A549 (cell line): ENCODE measurements around the gene HMX3. TPM values are rescaled to one million over a fixed set of nuclear protein-coding genes. Genes with fewer than 3 reads are reported as not detected.

Experiments
- ATAC-seq, 2 experiments: fragments of 200-7000 bp in 1 of 2; fragments of >200 bp in 1 of 2; cut with Nextera tagmentation in 1 of 2; cut with Tn5 transposase in 1 of 2; 3 replicates each; pipeline versions ENCODE4 v1.8.0 to v1.9.1; 2018 to 2020; ENCODE audit warnings: mild to moderate bottlenecking in 1 of 2, moderate library complexity in 1 of 2
- CTCF ChIA-PET: fragments of 300-600 bp; sonication (Branson Sonifier 250); formaldehyde crosslinking; extraction: SDS; loops from one replicate; lab custom pipeline; 2021; ENCODE audit warnings: antibody characterized with exemption, inconsistent platforms; lab: Yijun Ruan, JAX
- POLR2A ChIA-PET: fragments of 350-600 bp; formaldehyde crosslinking; extraction: SDS; loops from one replicate; lab custom pipeline; 2021; ENCODE audit warnings: antibody characterized with exemption, inconsistent platforms; lab: Yijun Ruan, JAX
- DNase-seq, 2 experiments: peaks; one replicate each; pipeline versions ENCODE4 v3.0.0 to v3.0.0-alpha.2; 2011 to 2016; ENCODE audit warnings: low read depth in 1 of 2, low spot score in 1 of 2
- FAIRE-seq: peaks from 2 replicates; lab custom pipeline; 2011; peaks lifted over from hg19 to GRCh38; lab: Jason Lieb, UNC
- H3K27ac ChIP-seq, 2 experiments: fragments of >200 bp; sonication (Bioruptor Twin); formaldehyde crosslinking; 3 replicates each; pipeline ENCODE4 v1.5.1; 2016 to 2017
- H3K4me1 ChIP-seq: fragments of >200 bp; sonication (Bioruptor Twin); formaldehyde crosslinking; 3 replicates; pipeline ENCODE4 v1.6.1; 2016
- H3K4me2 ChIP-seq: fragments of >200 bp; sonication (Bioruptor Twin); formaldehyde crosslinking; 3 replicates; pipeline ENCODE4 v1.6.1; 2016
- H3K4me3 ChIP-seq: fragments of >200 bp; sonication (Bioruptor Twin); formaldehyde crosslinking; 3 replicates; pipeline ENCODE4 v1.5.1; 2016
- H3K9me3 ChIP-seq: fragments of >200 bp; sonication (Bioruptor Twin); formaldehyde crosslinking; 3 replicates; pipeline ENCODE4 v1.6.1; 2016
- CHD4 ChIP-seq: fragments of 200-600 bp; sonication (generic); IDR thresholded peaks from 2 replicates; pipeline ENCODE4 v1.6.1; 2016; ENCODE audit warnings: antibody characterized with exemption, mild to moderate bottlenecking, borderline replicate concordance
- EHMT2 ChIP-seq: fragments of 200-600 bp; sonication (generic); IDR thresholded peaks from 2 replicates; pipeline ENCODE4 v1.6.1; 2016; ENCODE audit warnings: antibody characterized with exemption, low read depth, mild to moderate bottlenecking, moderate library complexity
- ESRRA ChIP-seq: fragments of 150-350 bp; IDR thresholded peaks from 2 replicates; pipeline ENCODE4 v1.6.1; 2014; ENCODE audit warnings: mild to moderate bottlenecking, low read length, borderline replicate concordance
- FOSB ChIP-seq: fragments of 250-450 bp; sonication (Bioruptor Pico); IDR thresholded peaks from 2 replicates; pipeline ENCODE4 v1.5.0; 2020; ENCODE audit warnings: mild to moderate bottlenecking, moderate library complexity
- FOSL2 ChIP-seq, 2 experiments: fragments of 450-650 bp in 1 of 2; fragments of >200 bp in 1 of 2; sonication (Bioruptor Twin) in 1 of 2; formaldehyde crosslinking; IDR thresholded peaks; 2 replicates each; pipeline versions ENCODE4 v1.5.0 to v1.6.1; 2016 to 2020; ENCODE audit warnings: mild to moderate bottlenecking in 1 of 2, moderate library complexity in 1 of 2
- FOXS1 ChIP-seq: fragments of 250-450 bp; sonication (Bioruptor Pico); IDR thresholded peaks from 2 replicates; pipeline ENCODE4 v1.5.0; 2020; ENCODE audit warnings: mild to moderate bottlenecking, moderate library complexity
- GATA3 ChIP-seq: IDR thresholded peaks from 2 replicates; pipeline ENCODE4 v1.6.1; 2012; ENCODE audit warnings: borderline replicate concordance
- HEYL ChIP-seq: fragments of 250-450 bp; sonication (Bioruptor Pico); IDR thresholded peaks from 2 replicates; pipeline ENCODE4 v1.8.0; 2021; ENCODE audit warnings: mild to moderate bottlenecking, moderate library complexity
- JUNB ChIP-seq: fragments of >200 bp; sonication (Bioruptor Twin); formaldehyde crosslinking; IDR thresholded peaks from 2 replicates; pipeline ENCODE4 v1.6.1; 2016
- KDM5A ChIP-seq: fragments of 200-600 bp; sonication (generic); IDR thresholded peaks from 2 replicates; pipeline ENCODE4 v1.6.1; 2016; ENCODE audit warnings: antibody characterized with exemption, mild to moderate bottlenecking
- MAFK ChIP-seq: fragments of 450-650 bp; IDR thresholded peaks from 2 replicates; pipeline ENCODE4 v1.6.1; 2014; ENCODE audit not compliant: partially characterized antibody
- MAZ ChIP-seq: fragments of 150-350 bp; IDR thresholded peaks from 2 replicates; pipeline ENCODE4 v1.6.1; 2014; ENCODE audit warnings: antibody characterized with exemption, low read depth, low read length, borderline replicate concordance
- NFE2L2 ChIP-seq: fragments of 150-350 bp; conservative IDR thresholded peaks from 2 replicates; pipeline ENCODE4 v1.6.1; 2014; ENCODE audit warnings: low read length
- PHF8 ChIP-seq: fragments of 200-600 bp; sonication (generic); IDR thresholded peaks from 2 replicates; pipeline ENCODE4 v1.6.1; 2016; ENCODE audit warnings: low read depth, mild to moderate bottlenecking, antibody characterized with exemption, moderate library complexity, borderline replicate concordance
- POLR2A ChIP-seq: IDR thresholded peaks from 2 replicates; pipeline ENCODE4 v1.6.1; 2012; ENCODE audit warnings: mild to moderate bottlenecking, low read length
- RCOR1 ChIP-seq: fragments of 150-350 bp; IDR thresholded peaks from 2 replicates; pipeline ENCODE4 v1.6.1; 2014; ENCODE audit warnings: antibody characterized with exemption, low read length, low read depth
- RNF2 ChIP-seq: fragments of 200-600 bp; sonication (generic); IDR thresholded peaks from 2 replicates; pipeline ENCODE4 v1.6.1; 2016; ENCODE audit warnings: low read depth, mild to moderate bottlenecking, antibody characterized with exemption, moderate library complexity, borderline replicate concordance
- ZC3H11A ChIP-seq: fragments of 450-650 bp; IDR thresholded peaks from 2 replicates; pipeline ENCODE4 v1.6.1; 2014; ENCODE audit warnings: antibody characterized with exemption, mild to moderate bottlenecking
- ZFP36 ChIP-seq: fragments of 450-650 bp; IDR thresholded peaks from 2 replicates; pipeline ENCODE4 v1.6.1; 2014; ENCODE audit warnings: borderline replicate concordance; ENCODE audit not compliant: partially characterized antibody
- WGBS: methylation state at CpG from one replicate; pipeline ENCODE4 v1.1.6; 2017; ENCODE audit errors: missing lambda C conversion rate; 5-methylcytosine and 5-hydroxymethylcytosine counted together
- polyA plus RNA-seq, 4 experiments: library from polyadenylated mRNA; depleted of rRNA in 3 of 4; stranded (reverse); fragments of >200 nt; fragmentation: RNase III in 1 of 4; extraction: RNeasy Plus Mini Kit Qiagen cat#74134 plus additional on column Dnase treatment in 1 of 4; gene quantifications; 2 replicates in 3 of 4; 3 replicates in 1 of 4; pipeline ENCODE4 v1.2.3, GENCODE V29; 2011 to 2017
- TF ChIP-seq, protein P1 (sequence below): IDR thresholded peaks from 2 replicates; pipeline ENCODE4 v1.6.1; 2012
- TF ChIP-seq, protein P2 (sequence below): fragments of >200 bp; sonication (Bioruptor Twin); formaldehyde crosslinking; IDR thresholded peaks from 2 replicates; pipeline ENCODE4 v1.6.1; 2016
- TF ChIP-seq, protein P3 (sequence below): IDR thresholded peaks from 2 replicates; pipeline ENCODE4 v1.6.1; 2012; ENCODE audit warnings: low read depth, borderline replicate concordance
- TF ChIP-seq, protein P4 (sequence below): fragments of >200 bp; sonication (Bioruptor Twin); formaldehyde crosslinking; IDR thresholded peaks from 3 replicates; pipeline ENCODE4 v1.6.1; 2016

The HMX3 gene
- polyA plus RNA-seq, 2 of the 4 experiments (the other 2 are of a cell fraction), result not detected

DNA sequence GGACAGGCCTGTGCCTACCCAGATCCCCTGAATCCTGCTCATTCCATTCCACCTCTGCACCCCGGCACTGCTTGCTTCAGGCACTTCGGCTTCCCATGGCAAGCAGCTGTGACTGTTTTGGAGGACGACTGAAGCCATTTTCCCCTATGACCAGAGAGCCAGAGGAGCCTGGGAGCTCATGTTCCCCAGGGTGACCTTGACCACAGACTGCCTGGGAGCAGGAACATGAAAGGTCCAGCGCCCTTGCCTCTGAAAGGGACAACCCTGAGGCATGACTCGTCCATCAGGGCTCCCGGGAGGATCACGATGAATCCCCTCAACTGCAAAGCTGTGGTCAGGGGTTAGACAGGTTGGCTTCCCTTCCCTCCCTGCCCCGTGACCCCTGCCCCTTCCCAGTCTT, 16.7 kb upstream of the HMX3 start:
- WGBS, result 54% methylated on average over 8 of the region's 8 CpGs
- Histone ChIP-seq H3K9me3 (no peaks in the 10 kb centered on the region), H3K4me1 (no peaks in the 10 kb centered on the region), H3K4me3 (no peak overlapping the region), H3K27ac (no peak overlapping the region)
- CTCF ChIA-PET, result interaction anchor here (1.0 to 1.9 kb wide), 4 partner anchors 13 to 261 kb away, joined by 4 to 8 read pairs (median 4); no protein-coding TSS in a partner anchor
- DNase-seq (no peak), FAIRE-seq (no peak), ATAC-seq (no peak)
- TF ChIP-seq FOSL2 (IDR thresholded peaks at IDR 0.05) (no peak), FOSL2 (CRISPR knock-in tag; IDR thresholded peaks at IDR 0.05) (no peak), JUNB (no peak), ZFP36 (no peak), ESRRA (no peak), PHF8 (no peak), GATA3 (no peak), KDM5A (no peak), CHD4 (no peak), RCOR1 (no peak), FOXS1 (CRISPR knock-in tag) (no peak), HEYL (no peak), MAZ (no peak), ZC3H11A (no peak)
- TF ChIP-seq, protein P1, sequence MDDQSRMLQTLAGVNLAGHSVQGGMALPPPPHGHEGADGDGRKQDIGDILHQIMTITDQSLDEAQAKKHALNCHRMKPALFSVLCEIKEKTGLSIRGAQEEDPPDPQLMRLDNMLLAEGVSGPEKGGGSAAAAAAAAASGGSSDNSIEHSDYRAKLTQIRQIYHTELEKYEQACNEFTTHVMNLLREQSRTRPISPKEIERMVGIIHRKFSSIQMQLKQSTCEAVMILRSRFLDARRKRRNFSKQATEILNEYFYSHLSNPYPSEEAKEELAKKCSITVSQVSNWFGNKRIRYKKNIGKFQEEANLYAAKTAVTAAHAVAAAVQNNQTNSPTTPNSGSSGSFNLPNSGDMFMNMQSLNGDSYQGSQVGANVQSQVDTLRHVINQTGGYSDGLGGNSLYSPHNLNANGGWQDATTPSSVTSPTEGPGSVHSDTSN, result no peak
- TF ChIP-seq, protein P2, sequence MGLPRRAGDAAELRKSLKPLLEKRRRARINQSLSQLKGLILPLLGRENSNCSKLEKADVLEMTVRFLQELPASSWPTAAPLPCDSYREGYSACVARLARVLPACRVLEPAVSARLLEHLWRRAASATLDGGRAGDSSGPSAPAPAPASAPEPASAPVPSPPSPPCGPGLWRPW, result no peak
- TF ChIP-seq, protein P3, sequence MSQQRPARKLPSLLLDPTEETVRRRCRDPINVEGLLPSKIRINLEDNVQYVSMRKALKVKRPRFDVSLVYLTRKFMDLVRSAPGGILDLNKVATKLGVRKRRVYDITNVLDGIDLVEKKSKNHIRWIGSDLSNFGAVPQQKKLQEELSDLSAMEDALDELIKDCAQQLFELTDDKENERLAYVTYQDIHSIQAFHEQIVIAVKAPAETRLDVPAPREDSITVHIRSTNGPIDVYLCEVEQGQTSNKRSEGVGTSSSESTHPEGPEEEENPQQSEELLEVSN, result no peak
- TF ChIP-seq, all 56 proteins: peak for 0
- no peak overlapping the region for H3K4me2 ChIP-seq
- POLR2A ChIA-PET, result no interaction called here

DNA sequence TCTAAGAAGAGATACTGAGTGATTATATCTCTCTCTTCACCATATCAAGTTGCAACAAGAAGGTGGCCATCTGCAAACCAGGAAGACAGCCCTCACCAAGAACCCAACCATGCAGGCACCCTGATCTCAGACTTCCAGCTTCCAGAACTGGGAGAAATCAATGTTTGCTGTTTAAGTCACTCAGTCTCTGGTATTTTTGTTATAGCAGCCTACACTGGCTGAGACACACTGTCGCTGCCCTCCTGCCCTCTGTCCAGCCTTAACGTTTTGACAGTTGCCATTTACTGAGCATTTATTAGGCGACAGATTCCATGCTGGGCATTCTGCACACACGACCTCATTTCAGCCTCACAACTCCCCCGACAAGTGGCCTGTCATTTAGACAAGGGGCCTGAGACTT, 9.5 kb upstream of the HMX3 start:
- Histone ChIP-seq H3K4me3 (no peak overlapping the region), H3K27ac (no peak overlapping the region), H3K9me3 (no peaks in the 10 kb centered on the region), H3K4me1 (no peaks in the 10 kb centered on the region), H3K4me2 (no peak overlapping the region)
- CTCF ChIA-PET, result interaction anchor here (0.7 to 1.2 kb wide), 2 partner anchors 253 to 255 kb away, joined by 3 read pairs; no protein-coding TSS in a partner anchor
- POLR2A ChIA-PET, result interaction anchor here (0.6 kb wide), 1 partner anchor 942 kb away, joined by 12 read pairs; no protein-coding TSS in a partner anchor
- 6% methylated on average over 5 of the region's 5 CpGs for WGBS
- FAIRE-seq, result no peak
- ATAC-seq, result no peak
- DNase-seq, result no peak
- TF ChIP-seq PHF8, result no peak
- TF ChIP-seq FOSB, result no peak

DNA sequence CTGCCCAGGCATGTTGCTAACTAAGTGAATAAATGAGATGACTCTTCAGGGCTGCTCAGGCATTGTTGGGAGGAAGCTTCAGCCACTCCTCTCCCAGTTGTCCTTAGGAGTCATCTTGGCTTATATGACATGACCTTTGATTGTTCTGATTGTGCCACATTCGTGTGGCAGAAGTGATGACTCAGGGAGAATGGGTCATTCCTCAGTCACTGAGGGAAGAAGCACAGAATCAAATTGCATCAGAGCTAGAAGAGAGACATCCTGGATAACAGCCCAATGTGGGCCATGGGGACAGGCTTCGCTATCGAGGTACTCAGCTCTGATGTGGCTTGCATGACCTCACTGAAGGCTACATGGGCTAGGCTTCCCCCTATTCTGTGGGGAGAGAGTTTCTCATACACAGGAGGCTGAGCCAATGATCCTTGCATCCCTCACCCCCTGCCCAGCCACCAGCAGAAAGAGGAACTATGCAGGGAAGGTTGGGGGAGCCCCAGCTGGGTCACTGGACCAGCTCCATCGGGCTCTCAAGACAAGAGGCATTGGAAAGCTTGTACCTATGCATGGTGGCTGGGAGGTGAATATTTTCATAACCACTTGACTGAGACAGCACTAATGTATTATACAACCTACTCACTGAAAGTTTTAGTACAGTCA, 6.0 kb upstream of the HMX3 start:
- DNase-seq, result no peak
- no peak overlapping the region for H3K4me2 ChIP-seq
- no peak for ATAC-seq
- WGBS, result 4% methylated on average over 4 of the region's 4 CpGs
- TF ChIP-seq MAFK, result peak; percentile 85
- no peak for TF ChIP-seq NFE2L2
- no peak for TF ChIP-seq FOXS1 (CRISPR knock-in tag)
- TF ChIP-seq, protein P4, sequence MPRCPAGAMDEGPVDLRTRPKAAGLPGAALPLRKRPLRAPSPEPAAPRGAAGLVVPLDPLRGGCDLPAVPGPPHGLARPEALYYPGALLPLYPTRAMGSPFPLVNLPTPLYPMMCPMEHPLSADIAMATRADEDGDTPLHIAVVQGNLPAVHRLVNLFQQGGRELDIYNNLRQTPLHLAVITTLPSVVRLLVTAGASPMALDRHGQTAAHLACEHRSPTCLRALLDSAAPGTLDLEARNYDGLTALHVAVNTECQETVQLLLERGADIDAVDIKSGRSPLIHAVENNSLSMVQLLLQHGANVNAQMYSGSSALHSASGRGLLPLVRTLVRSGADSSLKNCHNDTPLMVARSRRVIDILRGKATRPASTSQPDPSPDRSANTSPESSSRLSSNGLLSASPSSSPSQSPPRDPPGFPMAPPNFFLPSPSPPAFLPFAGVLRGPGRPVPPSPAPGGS, result no peak
- TF ChIP-seq RNF2, result no peak
- TF ChIP-seq EHMT2, result no peak
- TF ChIP-seq POLR2A, result no peak
- TF ChIP-seq, protein P3, result no peak
- TF ChIP-seq, all 56 proteins: peak for 1
- ChIA-PET POLR2A (no interaction called here), CTCF (interaction anchor here (0.8 to 1.4 kb wide), 4 partner anchors 9 to 251 kb away, joined by 3 to 4 read pairs (median 3); no protein-coding TSS in a partner anchor)
- 0 out of 3 replicates have a peak, but pooled peaks cover 8% of the 10 kb centered on the region for H3K4me1 ChIP-seq
- no peak overlapping the region for H3K27ac ChIP-seq
- no peak overlapping the region for H3K4me3 ChIP-seq
- FAIRE-seq, result no peak
- no peaks in the 10 kb centered on the region for H3K9me3 ChIP-seq
